Endothelial cell (in vitro differentiated cells): ENCODE results near the gene KCNK10. TPM values are rescaled to one million over a fixed set of nuclear protein-coding genes. Genes with fewer than 3 reads are reported as not detected.

Experiments used
- DNase-seq: peaks from one replicate; pipeline ENCODE4 v3.0.0; 2021; ENCODE audit warnings: low spot score
- H3K27ac Mint-ChIP-seq: one replicate; pipeline ENCODE4 v1.8.0; 2021; ENCODE audit warnings: mixed read lengths, inconsistent platforms; ENCODE audit not compliant: unreplicated experiment
- H3K27me3 Mint-ChIP-seq: one replicate; pipeline ENCODE4 v1.8.0; 2021; ENCODE audit warnings: mild to moderate bottlenecking, moderate library complexity, mixed read lengths, inconsistent platforms; ENCODE audit not compliant: unreplicated experiment
- H3K36me3 Mint-ChIP-seq: one replicate; pipeline ENCODE4 v1.8.0; 2021; ENCODE audit warnings: mild to moderate bottlenecking, low read depth, mixed read lengths, inconsistent platforms; ENCODE audit not compliant: unreplicated experiment
- H3K4me1 Mint-ChIP-seq: one replicate; pipeline ENCODE4 v1.8.0; 2021; ENCODE audit warnings: mild to moderate bottlenecking, mixed read lengths, inconsistent platforms; ENCODE audit not compliant: unreplicated experiment
- H3K4me3 Mint-ChIP-seq: one replicate; pipeline ENCODE4 v1.8.0; 2021; ENCODE audit warnings: mild to moderate bottlenecking, mixed read lengths, inconsistent platforms; ENCODE audit not compliant: unreplicated experiment
- H3K9me3 Mint-ChIP-seq: one replicate; pipeline ENCODE4 v1.8.0; 2021; ENCODE audit warnings: mixed read lengths, inconsistent platforms; ENCODE audit not compliant: unreplicated experiment
- total RNA-seq: library from RNA; stranded (reverse); fragmentation: NEBNext Ultra II Directional; extraction: Animal tissue kit (Norgen Biotek cat#: 25700); gene quantifications from one replicate; pipeline ENCODE4 v1.2.1, GENCODE V29; 2021; ENCODE audit not compliant: unreplicated experiment
- TF ChIP-seq, protein P1 (sequence below): fragments of 200-600 bp; sonication (generic); IDR thresholded peaks from one replicate; pipeline ENCODE4 v1.5.0; 2021; ENCODE audit warnings: antibody characterized with exemption; ENCODE audit not compliant: unreplicated experiment

KCNK10 gene
- total RNA-seq, 1 donor from 2014 or later, result 2.3 TPM

DNA sequence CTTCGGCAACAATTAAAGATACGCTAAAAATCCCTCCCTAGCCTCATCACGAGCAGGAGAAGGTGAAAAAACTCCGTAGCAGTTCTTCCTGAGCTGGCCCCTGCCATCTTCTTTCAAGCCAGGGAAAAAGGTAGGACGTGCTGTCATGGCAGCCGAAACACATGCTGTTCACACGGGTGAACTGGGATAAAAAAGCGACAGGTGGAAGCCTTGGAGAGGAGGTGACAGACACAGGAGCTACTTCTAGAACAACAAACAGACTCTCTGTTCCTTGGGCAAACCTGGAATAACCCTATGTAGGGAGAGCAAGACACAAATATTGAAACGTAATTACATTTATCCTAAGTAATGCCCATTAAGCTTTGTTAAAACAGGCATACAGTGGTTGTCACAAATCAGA, 81.3 kb downstream of the KCNK10 start:
- peaks cover 10% of the 10 kb centered on the region for H3K4me1 Mint-ChIP-seq
- H3K27me3 Mint-ChIP-seq, result no peaks in the 10 kb centered on the region
- no peaks in the 10 kb centered on the region for H3K9me3 Mint-ChIP-seq
- no peak overlapping the region for H3K4me3 Mint-ChIP-seq
- no peak overlapping the region for H3K27ac Mint-ChIP-seq
- no peak for DNase-seq
- TF ChIP-seq, protein P1, sequence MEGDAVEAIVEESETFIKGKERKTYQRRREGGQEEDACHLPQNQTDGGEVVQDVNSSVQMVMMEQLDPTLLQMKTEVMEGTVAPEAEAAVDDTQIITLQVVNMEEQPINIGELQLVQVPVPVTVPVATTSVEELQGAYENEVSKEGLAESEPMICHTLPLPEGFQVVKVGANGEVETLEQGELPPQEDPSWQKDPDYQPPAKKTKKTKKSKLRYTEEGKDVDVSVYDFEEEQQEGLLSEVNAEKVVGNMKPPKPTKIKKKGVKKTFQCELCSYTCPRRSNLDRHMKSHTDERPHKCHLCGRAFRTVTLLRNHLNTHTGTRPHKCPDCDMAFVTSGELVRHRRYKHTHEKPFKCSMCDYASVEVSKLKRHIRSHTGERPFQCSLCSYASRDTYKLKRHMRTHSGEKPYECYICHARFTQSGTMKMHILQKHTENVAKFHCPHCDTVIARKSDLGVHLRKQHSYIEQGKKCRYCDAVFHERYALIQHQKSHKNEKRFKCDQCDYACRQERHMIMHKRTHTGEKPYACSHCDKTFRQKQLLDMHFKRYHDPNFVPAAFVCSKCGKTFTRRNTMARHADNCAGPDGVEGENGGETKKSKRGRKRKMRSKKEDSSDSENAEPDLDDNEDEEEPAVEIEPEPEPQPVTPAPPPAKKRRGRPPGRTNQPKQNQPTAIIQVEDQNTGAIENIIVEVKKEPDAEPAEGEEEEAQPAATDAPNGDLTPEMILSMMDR, result no peak
- no peaks in the 10 kb centered on the region for H3K36me3 Mint-ChIP-seq

- no peaks in the 10 kb centered on the region for H3K9me3 Mint-ChIP-seq
Observed at GRCh38 chr14:88234442-88234841, 88.6 kb downstream of the KCNK10 start.

DNA sequence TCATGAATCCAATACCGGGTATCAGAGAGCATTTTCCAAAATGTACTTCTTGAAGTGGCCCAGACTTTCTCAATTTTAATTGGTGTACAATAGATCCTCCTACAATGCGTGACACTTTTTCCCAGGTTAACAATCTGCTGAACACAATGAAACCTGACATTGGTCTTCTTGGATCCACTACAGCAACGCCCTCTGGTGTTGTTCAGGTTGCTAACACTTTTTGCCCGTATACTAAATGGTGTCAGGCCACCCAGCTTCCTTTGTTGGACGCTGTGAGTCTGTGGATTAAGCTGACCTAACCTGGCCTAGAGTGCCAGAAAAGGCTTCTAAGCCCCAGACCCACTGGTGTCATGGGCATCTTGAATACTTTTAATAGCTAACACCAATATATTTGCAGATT, 89.2 kb downstream of the KCNK10 start:
- Mint-ChIP-seq H3K9me3 (no peaks in the 10 kb centered on the region), H3K36me3 (peaks cover 4% of the 10 kb centered on the region), H3K27ac (peak overlapping the region; percentile 85), H3K4me3 (no peak overlapping the region), H3K27me3 (no peaks in the 10 kb centered on the region), H3K4me1 (peaks cover 28% of the 10 kb centered on the region)
- TF ChIP-seq, protein P1, result no peak
- DNase-seq, result peak; percentile 11

More at GRCh38 chr14:88234442-88234841, 88.6 kb downstream of the KCNK10 start:
- Mint-ChIP-seq H3K4me1 (peaks cover 28% of the 10 kb centered on the region), H3K4me3 (no peak overlapping the region), H3K27me3 (no peaks in the 10 kb centered on the region), H3K36me3 (peaks cover 4% of the 10 kb centered on the region), H3K27ac (peak overlapping the region; percentile 30)
- TF ChIP-seq, protein P1, result no peak
- DNase-seq, result no peak

- no peaks in the 10 kb centered on the region for H3K9me3 Mint-ChIP-seq
Observed at GRCh38 chr14:88232771-88233170, 90.3 kb downstream of the KCNK10 start.

GRCh38 chr14:88231603-88232002, 91.5 kb downstream of the KCNK10 start:
- H3K4me3 Mint-ChIP-seq, result no peak overlapping the region
- peaks cover 28% of the 10 kb centered on the region for H3K4me1 Mint-ChIP-seq
- no peak for DNase-seq
- TF ChIP-seq, protein P1, result no peak
- no peak overlapping the region for H3K27ac Mint-ChIP-seq
- no peaks in the 10 kb centered on the region for H3K9me3 Mint-ChIP-seq
- no peaks in the 10 kb centered on the region for H3K27me3 Mint-ChIP-seq
- H3K36me3 Mint-ChIP-seq, result peaks cover 4% of the 10 kb centered on the region

More at GRCh38 chr14:88232771-88233170, 90.3 kb downstream of the KCNK10 start:
- TF ChIP-seq, protein P1, result no peak
- Mint-ChIP-seq H3K4me1 (peaks cover 28% of the 10 kb centered on the region), H3K27ac (peak overlapping the region; percentile 85), H3K27me3 (no peaks in the 10 kb centered on the region), H3K36me3 (peaks cover 4% of the 10 kb centered on the region), H3K4me3 (no peak overlapping the region)
- no peak for DNase-seq
